DND-41 (cell line): ENCODE measurements around the gene P4HA1.

ENCODE experiments used
- ATAC-seq: fragments of 200-7000 bp; cut with Tn5 transposase; 3 replicates; pipeline ENCODE4 v1.9.1; 2021; ENCODE audit warnings: low read depth; ENCODE audit not compliant: insufficient read depth
- DNase-seq: peaks from one replicate; pipeline ENCODE4 v3.0.0-alpha.2; 2020
- H2AFZ ChIP-seq: 2 replicates; pipeline ENCODE4 v1.6.0; 2012; ENCODE audit warnings: low read depth, low read length
- H3K27ac ChIP-seq: 2 replicates; pipeline ENCODE4 v1.5.1; 2012; ENCODE audit warnings: low read length, inconsistent platforms
- H3K27me3 ChIP-seq: fragments of 200-600 bp; sonication (generic); 2 replicates; pipeline ENCODE4 v1.6.0; 2012; ENCODE audit warnings: low read length, mild to moderate bottlenecking, inconsistent platforms; ENCODE audit not compliant: insufficient read depth, poor library complexity
- H3K36me3 ChIP-seq: 2 replicates; pipeline ENCODE4 v1.5.1; 2012; ENCODE audit warnings: low read length, inconsistent platforms; ENCODE audit not compliant: insufficient read depth
- H3K4me1 ChIP-seq: 2 replicates; pipeline ENCODE4 v1.5.1; 2012; ENCODE audit warnings: mild to moderate bottlenecking, low read length; ENCODE audit not compliant: insufficient read depth
- H3K4me2 ChIP-seq: 2 replicates; pipeline ENCODE4 v1.6.0; 2012; ENCODE audit warnings: mild to moderate bottlenecking, moderate library complexity, low read length, inconsistent platforms; ENCODE audit not compliant: insufficient read depth
- H3K4me3 ChIP-seq, 2 experiments: fragments of 200-600 bp in 1 of 2; shearing (Covaris generic) in 1 of 2; 2 replicates each; pipeline ENCODE4 v1.5.1; 2012 to 2016; ENCODE audit warnings: inconsistent platforms in 2 of 2, low read length in 2 of 2, mild to moderate bottlenecking in 2 of 2, low read depth in 1 of 2, moderate library complexity in 1 of 2
- H3K79me2 ChIP-seq: 2 replicates; pipeline ENCODE4 v1.6.0; 2012; ENCODE audit warnings: low read length, inconsistent platforms; ENCODE audit not compliant: insufficient read depth
- H3K9ac ChIP-seq: 2 replicates; pipeline ENCODE4 v1.6.0; 2012; ENCODE audit warnings: low read depth, mild to moderate bottlenecking, inconsistent platforms, low read length, moderate library complexity
- H3K9me3 ChIP-seq: 2 replicates; pipeline ENCODE4 v1.5.1; 2012; ENCODE audit warnings: low read length, moderate library complexity, mild to moderate bottlenecking, inconsistent platforms; ENCODE audit not compliant: insufficient read depth, severe bottlenecking
- H4K20me1 ChIP-seq: 2 replicates; pipeline ENCODE4 v1.6.0; 2012; ENCODE audit warnings: low read length; ENCODE audit not compliant: insufficient read depth
- EZH2 ChIP-seq: IDR thresholded peaks from 3 replicates; pipeline ENCODE4 v1.6.1; 2012; ENCODE audit warnings: borderline replicate concordance, low read depth, mild to moderate bottlenecking, moderate library complexity, low read length, inconsistent platforms; ENCODE audit not compliant: severe bottlenecking
- TF ChIP-seq, protein P1 (sequence below): IDR thresholded peaks from 2 replicates; pipeline ENCODE4 v1.5.1; 2012; ENCODE audit warnings: borderline replicate concordance, low read length, moderate library complexity, mild to moderate bottlenecking; ENCODE audit not compliant: poor library complexity, severe bottlenecking; ENCODE audit errors: extremely low read depth

P4HA1 gene

GRCh38 chr10:72979709-72980108 lies 117.0 kb downstream of the P4HA1 start:
- no peak overlapping the region for H2AFZ ChIP-seq
- ATAC-seq (no peak), DNase-seq (no peak)
- no peak overlapping the region for H3K4me2 ChIP-seq
- no peaks in the 10 kb centered on the region for H3K36me3 ChIP-seq
- TF ChIP-seq EZH2 = no peak
- TF ChIP-seq, protein P1, sequence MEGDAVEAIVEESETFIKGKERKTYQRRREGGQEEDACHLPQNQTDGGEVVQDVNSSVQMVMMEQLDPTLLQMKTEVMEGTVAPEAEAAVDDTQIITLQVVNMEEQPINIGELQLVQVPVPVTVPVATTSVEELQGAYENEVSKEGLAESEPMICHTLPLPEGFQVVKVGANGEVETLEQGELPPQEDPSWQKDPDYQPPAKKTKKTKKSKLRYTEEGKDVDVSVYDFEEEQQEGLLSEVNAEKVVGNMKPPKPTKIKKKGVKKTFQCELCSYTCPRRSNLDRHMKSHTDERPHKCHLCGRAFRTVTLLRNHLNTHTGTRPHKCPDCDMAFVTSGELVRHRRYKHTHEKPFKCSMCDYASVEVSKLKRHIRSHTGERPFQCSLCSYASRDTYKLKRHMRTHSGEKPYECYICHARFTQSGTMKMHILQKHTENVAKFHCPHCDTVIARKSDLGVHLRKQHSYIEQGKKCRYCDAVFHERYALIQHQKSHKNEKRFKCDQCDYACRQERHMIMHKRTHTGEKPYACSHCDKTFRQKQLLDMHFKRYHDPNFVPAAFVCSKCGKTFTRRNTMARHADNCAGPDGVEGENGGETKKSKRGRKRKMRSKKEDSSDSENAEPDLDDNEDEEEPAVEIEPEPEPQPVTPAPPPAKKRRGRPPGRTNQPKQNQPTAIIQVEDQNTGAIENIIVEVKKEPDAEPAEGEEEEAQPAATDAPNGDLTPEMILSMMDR = no peak
- no peaks in the 10 kb centered on the region for H3K4me1 ChIP-seq
- H3K4me3 ChIP-seq = no peak overlapping the region
- no peaks in the 10 kb centered on the region for H3K79me2 ChIP-seq
- no peak overlapping the region for H3K9ac ChIP-seq
- H3K27me3 ChIP-seq = no peaks in the 10 kb centered on the region
- H3K27ac ChIP-seq = no peak overlapping the region
- no peaks in the 10 kb centered on the region for H4K20me1 ChIP-seq
- peaks cover 30% of the 10 kb centered on the region for H3K9me3 ChIP-seq

DNA sequence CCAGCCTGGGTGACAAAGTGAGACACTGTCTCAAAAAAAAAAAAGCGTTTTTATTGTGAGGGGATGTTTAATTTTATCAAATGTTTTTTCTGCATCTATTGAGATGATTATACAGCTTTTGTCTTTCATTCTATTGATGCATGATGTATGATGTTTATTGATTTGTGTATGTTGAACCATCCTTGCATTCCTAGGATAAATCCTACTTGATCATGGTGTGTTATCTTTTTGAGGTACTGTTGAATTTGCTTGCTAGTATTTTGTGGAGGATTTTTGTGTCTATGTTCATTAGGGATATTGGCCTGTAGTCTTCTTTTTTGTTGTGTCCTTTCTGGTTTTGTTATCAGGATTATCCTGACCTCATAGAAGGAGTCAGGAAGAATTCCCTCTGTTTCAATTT lies 119.8 kb downstream of the P4HA1 start:
- no peak overlapping the region for H3K9ac ChIP-seq
- H3K4me1 ChIP-seq = no peaks in the 10 kb centered on the region
- H2AFZ ChIP-seq = no peak overlapping the region
- H3K4me2 ChIP-seq = no peak overlapping the region
- no peak overlapping the region for H3K4me3 ChIP-seq
- TF ChIP-seq, protein P1 = no peak
- no peak for TF ChIP-seq EZH2
- no peaks in the 10 kb centered on the region for H3K27me3 ChIP-seq
- no peak overlapping the region for H3K27ac ChIP-seq
- ATAC-seq (no peak), DNase-seq (no peak)
- H3K79me2 ChIP-seq = no peaks in the 10 kb centered on the region
- H3K36me3 ChIP-seq = no peaks in the 10 kb centered on the region
- H4K20me1 ChIP-seq = no peaks in the 10 kb centered on the region
- H3K9me3 ChIP-seq = peaks cover 30% of the 10 kb centered on the region
